ENCODE results near the gene NPY. TPM values are rescaled to one million over a fixed set of nuclear protein-coding genes. Genes with fewer than 3 reads are reported as not detected.
"Not testable (repeated sequence)": the region's sequence is repeated elsewhere in the genome, so short reads cannot be mapped to it uniquely, and the experiment has no call there.

NPY gene
- polyA plus RNA-seq, 1 experiment: not detected

- ChIA-PET POLR2A (no interaction called here), CTCF (no interaction called here)
- Histone ChIP-seq H3K27me3 (ENCODE audit: control insufficient read depth, insufficient read depth, low read length) (no peaks in the 10 kb centered on the region), H3K4me3 (ENCODE audit: low read depth, low read length) (no peak overlapping the region), H3K27ac (ENCODE audit: low read depth, low read length) (no peak overlapping the region), H3K9me3 (ENCODE audit: control insufficient read depth, insufficient read depth, low read length) (no peaks in the 10 kb centered on the region; the same call in 1 of the 2 replicates)
- no peak for TF ChIP-seq CTCF (IDR thresholded peaks at IDR 0.05; ENCODE audit: low read depth, low read length)
- DNase-seq (ENCODE audit: low read depth, low spot score): no peak
Observed at GRCh38 chr7:24249266-24249665, 34.7 kb upstream of the NPY start.

- H3K4me3 ChIP-seq (ENCODE audit: low read depth, low read length): no peak overlapping the region
- POLR2A ChIA-PET: no interaction called here
- DNase-seq (ENCODE audit: low read depth, low spot score): no peak
- no peak for TF ChIP-seq CTCF (IDR thresholded peaks at IDR 0.05; ENCODE audit: low read depth, low read length)
- H3K27me3 ChIP-seq (ENCODE audit: control insufficient read depth, insufficient read depth, low read length): no peaks in the 10 kb centered on the region
- H3K27ac ChIP-seq (ENCODE audit: low read depth, low read length): no peak overlapping the region
- H3K9me3 ChIP-seq (ENCODE audit: control insufficient read depth, insufficient read depth, low read length): no peaks in the 10 kb centered on the region; the same call in 1 of the 2 replicates
- CTCF ChIA-PET: no interaction called here
Observed at GRCh38 chr7:24251568-24251967, 32.4 kb upstream of the NPY start.

GRCh38 chr7:24255139-24255538, 28.9 kb upstream of the NPY start:
- no peaks in the 10 kb centered on the region; the same call in 1 of the 2 replicates for H3K9me3 ChIP-seq (ENCODE audit: control insufficient read depth, insufficient read depth, low read length)
- ChIA-PET CTCF (no interaction called here), POLR2A (no interaction called here)
- H3K27me3 ChIP-seq (ENCODE audit: control insufficient read depth, insufficient read depth, low read length): no peaks in the 10 kb centered on the region
- no peak for TF ChIP-seq CTCF (IDR thresholded peaks at IDR 0.05; ENCODE audit: low read depth, low read length)
- no peak overlapping the region for H3K4me3 ChIP-seq (ENCODE audit: low read depth, low read length)
- no peak overlapping the region for H3K27ac ChIP-seq (ENCODE audit: low read depth, low read length)
- DNase-seq (ENCODE audit: low read depth, low spot score): no peak

GRCh38 chr7:24258324-24258723, 25.7 kb upstream of the NPY start:
- H3K9me3 ChIP-seq (ENCODE audit: control insufficient read depth, insufficient read depth, low read length); DNase-seq (ENCODE audit: low read depth, low spot score); H3K4me3 ChIP-seq (ENCODE audit: low read depth, low read length); H3K27me3 ChIP-seq (ENCODE audit: control insufficient read depth, insufficient read depth, low read length); H3K27ac ChIP-seq (ENCODE audit: low read depth, low read length); POLR2A ChIA-PET; CTCF ChIA-PET: not testable (repeated sequence)

- Histone ChIP-seq H3K27me3 (ENCODE audit: control insufficient read depth, insufficient read depth, low read length) (no peaks in the 10 kb centered on the region), H3K4me3 (ENCODE audit: low read depth, low read length) (no peak overlapping the region), H3K27ac (ENCODE audit: low read depth, low read length) (no peak overlapping the region), H3K9me3 (ENCODE audit: control insufficient read depth, insufficient read depth, low read length) (no peaks in the 10 kb centered on the region)
- no peak for TF ChIP-seq CTCF (IDR thresholded peaks at IDR 0.05; ENCODE audit: low read depth, low read length)
- POLR2A ChIA-PET: no interaction called here
- DNase-seq (ENCODE audit: low read depth, low spot score): no peak
- CTCF ChIA-PET: no interaction called here
Observed at GRCh38 chr7:24271938-24272337, 12.1 kb upstream of the NPY start.

GRCh38 chr7:24279512-24279911, 4.5 kb upstream of the NPY start:
- TF ChIP-seq CTCF (IDR thresholded peaks at IDR 0.05; ENCODE audit: low read depth, low read length): no peak
- Histone ChIP-seq H3K27ac (ENCODE audit: low read depth, low read length) (no peak overlapping the region), H3K27me3 (ENCODE audit: control insufficient read depth, insufficient read depth, low read length) (peaks cover 20% of the 10 kb centered on the region), H3K9me3 (ENCODE audit: control insufficient read depth, insufficient read depth, low read length) (no peaks in the 10 kb centered on the region; the same call in 1 of the 2 replicates), H3K4me3 (ENCODE audit: low read depth, low read length) (no peak overlapping the region)
- DNase-seq (ENCODE audit: low read depth, low spot score): no peak
- CTCF ChIA-PET: no interaction called here
- POLR2A ChIA-PET: no interaction called here
